NB4 (cell line): ENCODE measurements around the gene PRRC1.

Experiments
- POLR2A ChIP-seq: IDR thresholded peaks from 2 replicates; pipeline ENCODE4 v1.6.1; 2011; ENCODE audit warnings: mild to moderate bottlenecking; ENCODE audit not compliant: insufficient read length; ENCODE audit errors: extremely low read depth
- TF ChIP-seq, protein P1 (sequence below): IDR thresholded peaks from one replicate; pipeline ENCODE4 v1.5.1; 2012; ENCODE audit warnings: low read depth, low read length

- TF ChIP-seq, protein P1, sequence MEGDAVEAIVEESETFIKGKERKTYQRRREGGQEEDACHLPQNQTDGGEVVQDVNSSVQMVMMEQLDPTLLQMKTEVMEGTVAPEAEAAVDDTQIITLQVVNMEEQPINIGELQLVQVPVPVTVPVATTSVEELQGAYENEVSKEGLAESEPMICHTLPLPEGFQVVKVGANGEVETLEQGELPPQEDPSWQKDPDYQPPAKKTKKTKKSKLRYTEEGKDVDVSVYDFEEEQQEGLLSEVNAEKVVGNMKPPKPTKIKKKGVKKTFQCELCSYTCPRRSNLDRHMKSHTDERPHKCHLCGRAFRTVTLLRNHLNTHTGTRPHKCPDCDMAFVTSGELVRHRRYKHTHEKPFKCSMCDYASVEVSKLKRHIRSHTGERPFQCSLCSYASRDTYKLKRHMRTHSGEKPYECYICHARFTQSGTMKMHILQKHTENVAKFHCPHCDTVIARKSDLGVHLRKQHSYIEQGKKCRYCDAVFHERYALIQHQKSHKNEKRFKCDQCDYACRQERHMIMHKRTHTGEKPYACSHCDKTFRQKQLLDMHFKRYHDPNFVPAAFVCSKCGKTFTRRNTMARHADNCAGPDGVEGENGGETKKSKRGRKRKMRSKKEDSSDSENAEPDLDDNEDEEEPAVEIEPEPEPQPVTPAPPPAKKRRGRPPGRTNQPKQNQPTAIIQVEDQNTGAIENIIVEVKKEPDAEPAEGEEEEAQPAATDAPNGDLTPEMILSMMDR, result no peak
- no peak for TF ChIP-seq POLR2A
Measured at GRCh38 chr5:127561254-127561653, 43.8 kb downstream of the PRRC1 start.
